Measurements from ENCODE around the gene HOXD11. TPM values are rescaled to one million over a fixed set of nuclear protein-coding genes. Genes with fewer than 3 reads are reported as not detected.
A peak's percentile ranks its signal among the peaks of the same experiment; 100 is the strongest.

Gene HOXD11
- total and polyA plus RNA-seq, 2 of the 4 experiments (the other 2 are of a cell fraction) = not detected

GRCh38 chr2:176079831-176080539 lies 27.1 kb upstream of the HOXD11 start:
- dilution Hi-C loops (cut with HindIII; ENCODE audit: low sequenced_read_pairs, unreplicated experiment) = no loop called here
- H4K8ac ChIP-seq (ENCODE audit: low read depth in 2 of 2, low read length in 2 of 2) = no peak overlapping the region
- ATAC-seq (ENCODE audit: low read depth) = peak; percentile 60

More at GRCh38 chr2:176079831-176080539, 27.1 kb upstream of the HOXD11 start:
- Histone ChIP-seq H4K20me1 (ENCODE audit: insufficient read depth, low read length) (peaks cover 3% of the 10 kb centered on the region; the same call in 1 of the 2 replicates), H3K4me1 (ENCODE audit: control insufficient read depth, insufficient read depth, low read length) (peaks cover 1% of the 10 kb centered on the region), H4K5ac (ENCODE audit: low read depth, low read length) (no peak overlapping the region), H3K4me3 (ENCODE audit: insufficient read depth, low read depth, low read length) (peak overlapping the region; percentile 14; the same call in 1 of the 2 replicates), H2AFZ (replicated peaks; ENCODE audit: low read length, poor library complexity) (peak overlapping the region; percentile 66), H4K91ac (ENCODE audit: insufficient read depth, low read depth, low read length) (no peak overlapping the region), H3K27ac (ENCODE audit: insufficient read depth, low read length) (no peak overlapping the region), H3K23ac (ENCODE audit: low read depth, low read length) (no peak overlapping the region), H3K56ac (ENCODE audit: extremely low read depth, insufficient read depth, low read length) (no peak overlapping the region), H3K9ac (ENCODE audit: low read depth, low read length) (no peak overlapping the region), H3K9me3 (ENCODE audit: control insufficient read depth, insufficient read depth, low read length) (peaks cover 24% of the 10 kb centered on the region), H3K4ac (ENCODE audit: low read depth, low read length) (no peak overlapping the region), H2BK20ac (ENCODE audit: low read depth, low read length) (no peak overlapping the region), H2BK120ac (ENCODE audit: low read depth, low read length) (no peak overlapping the region), H2BK15ac (ENCODE audit: low read depth, low read length) (no peak overlapping the region), H2AK5ac (ENCODE audit: low read depth, low read length) (no peak overlapping the region), H2AK9ac (replicated peaks; ENCODE audit: low read depth, low read length, poor library complexity) (no peak overlapping the region), H3K18ac (ENCODE audit: low read depth, low read length) (no peak overlapping the region), H3K14ac (replicated peaks; ENCODE audit: low read depth, low read length) (no peak overlapping the region), H2BK5ac (ENCODE audit: low read depth, low read length, poor library complexity, severe bottlenecking) (no peak overlapping the region), H3K9me1 (ENCODE audit: insufficient read depth, low read length) (no peaks in the 10 kb centered on the region), H3K36me3 (ENCODE audit: control insufficient read depth, insufficient read depth, low read length) (no peaks in the 10 kb centered on the region), H3K27me3 (ENCODE audit: control insufficient read depth, insufficient read depth, low read length) (peaks cover 85% of the 10 kb centered on the region), H3K4me2 (ENCODE audit: low read depth, low read length) (peak overlapping the region; percentile 38), H3K79me1 (ENCODE audit: low read depth in 1 of 2, low read length in 2 of 2) (no peaks in the 10 kb centered on the region)
- no TSS peak for BruUV-seq (replicated peaks)
- WGBS, 2 experiments (ENCODE audit: extremely low coverage in 2 of 2, insufficient read length in 1 of 2) = 2% methylated on average over 30 of the region's 86 CpGs; no CpG with 5 or more reads in 1 of the 2 experiments
- ChIA-PET CTCF (interaction anchor here (1.0 kb wide), 1 partner anchor 390 kb away, joined by 3 read pairs; no protein-coding TSS in a partner anchor), POLR2A (ENCODE audit: unreplicated experiment) (no interaction called here)
- peak; percentile 30 for DNase-seq
- TF ChIP-seq CTCF (conservative IDR thresholded peaks at IDR 0.05; ENCODE audit: low read depth, low read length) (peak; percentile 67), FOS (IDR thresholded peaks at IDR 0.05; ENCODE audit: low read depth, low read length) (no peak), SMC3 (IDR thresholded peaks at IDR 0.05; ENCODE audit: low read depth, low read length) (peak; percentile 54), RAD21 (IDR thresholded peaks at IDR 0.05; ENCODE audit: low read length) (peak; percentile 39)
- in situ Hi-C loops (cut with MboI; ENCODE audit: low sequenced_read_pairs) (loop anchor here (25.0 kb wide), 2 partner anchors 1043 to 1343 kb away; no protein-coding TSS in a partner anchor), intact Hi-C loops (cut with micrococcal nuclease) (no loop called here)
